Measurements from ENCODE around the gene MCU. TPM values are rescaled to one million over a fixed set of nuclear protein-coding genes. Genes with fewer than 3 reads are reported as not detected.
"Not testable (repeated sequence)": the region's sequence is repeated elsewhere in the genome, so short reads cannot be mapped to it uniquely, and the experiment has no call there.

MCU gene
- total RNA-seq, 1 donor from 2014 or later = 44.7 TPM

DNA sequence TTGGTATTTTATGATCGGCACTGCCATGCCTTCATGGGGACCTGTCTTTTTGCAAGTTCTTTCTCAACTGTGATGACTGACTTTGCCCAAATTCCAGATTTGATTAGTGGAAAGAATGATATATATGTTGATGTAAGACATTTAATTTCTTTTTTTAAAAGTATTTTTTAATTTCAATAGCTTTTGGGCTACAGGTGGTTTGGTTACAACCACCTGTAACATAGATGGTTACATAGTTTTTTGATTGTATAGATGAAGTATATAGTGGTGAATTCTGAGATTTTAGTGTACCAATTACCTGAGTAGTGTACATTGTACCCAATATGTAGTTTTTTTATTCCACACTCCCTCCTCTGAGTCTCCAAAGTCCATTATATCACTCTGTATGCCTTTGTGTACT is 69.6 kb downstream of the MCU start:
- Histone ChIP-seq H3K36me3 (no peaks in the 10 kb centered on the region), H3K27ac (no peak overlapping the region), H3K27me3 (no peaks in the 10 kb centered on the region), H3K4me3 (no peak overlapping the region), H3K9me3 (no peaks in the 10 kb centered on the region), H3K4me1 (peaks cover 12% of the 10 kb centered on the region)
- TF ChIP-seq POLR2A (IDR thresholded peaks at IDR 0.05) (no peak), POLR2AphosphoS5 (IDR thresholded peaks at IDR 0.05; ENCODE audit: insufficient read depth in 1 of 2, low read depth in 1 of 2) (no peak)
- TF ChIP-seq, protein P1, sequence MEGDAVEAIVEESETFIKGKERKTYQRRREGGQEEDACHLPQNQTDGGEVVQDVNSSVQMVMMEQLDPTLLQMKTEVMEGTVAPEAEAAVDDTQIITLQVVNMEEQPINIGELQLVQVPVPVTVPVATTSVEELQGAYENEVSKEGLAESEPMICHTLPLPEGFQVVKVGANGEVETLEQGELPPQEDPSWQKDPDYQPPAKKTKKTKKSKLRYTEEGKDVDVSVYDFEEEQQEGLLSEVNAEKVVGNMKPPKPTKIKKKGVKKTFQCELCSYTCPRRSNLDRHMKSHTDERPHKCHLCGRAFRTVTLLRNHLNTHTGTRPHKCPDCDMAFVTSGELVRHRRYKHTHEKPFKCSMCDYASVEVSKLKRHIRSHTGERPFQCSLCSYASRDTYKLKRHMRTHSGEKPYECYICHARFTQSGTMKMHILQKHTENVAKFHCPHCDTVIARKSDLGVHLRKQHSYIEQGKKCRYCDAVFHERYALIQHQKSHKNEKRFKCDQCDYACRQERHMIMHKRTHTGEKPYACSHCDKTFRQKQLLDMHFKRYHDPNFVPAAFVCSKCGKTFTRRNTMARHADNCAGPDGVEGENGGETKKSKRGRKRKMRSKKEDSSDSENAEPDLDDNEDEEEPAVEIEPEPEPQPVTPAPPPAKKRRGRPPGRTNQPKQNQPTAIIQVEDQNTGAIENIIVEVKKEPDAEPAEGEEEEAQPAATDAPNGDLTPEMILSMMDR (IDR thresholded peaks at IDR 0.05) = no peak
- intact Hi-C loops (cut with DNase I) = no loop called here
- DNase-seq (ENCODE audit: extremely low spot score in 2 of 2) = no peak

DNA sequence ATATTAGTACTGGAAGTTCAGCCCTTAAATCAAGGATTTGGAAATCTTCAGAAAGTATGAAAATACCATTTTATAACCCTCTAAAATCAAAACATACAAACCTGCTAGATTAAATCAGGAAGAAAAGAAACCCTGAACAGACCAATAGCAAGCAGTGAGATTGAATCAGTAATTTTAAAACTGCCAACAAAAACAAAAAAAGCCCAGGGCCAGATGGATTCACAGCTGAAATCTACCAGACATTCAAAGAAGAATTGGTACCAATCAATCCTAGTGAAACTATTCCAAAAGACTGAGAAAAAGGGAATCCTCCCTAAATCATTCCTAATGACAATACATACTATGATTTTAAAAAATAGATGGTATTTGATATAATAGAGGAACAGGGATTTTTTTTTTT is 70.1 kb downstream of the MCU start:
- TF ChIP-seq POLR2AphosphoS5 (IDR thresholded peaks at IDR 0.05; ENCODE audit: insufficient read depth in 1 of 2, low read depth in 1 of 2) = no peak
- TF ChIP-seq, protein P1 (IDR thresholded peaks at IDR 0.05) = no peak
- no peak for TF ChIP-seq POLR2A (IDR thresholded peaks at IDR 0.05)
- no peaks in the 10 kb centered on the region for H3K36me3 ChIP-seq
- intact Hi-C loops (cut with DNase I) = no loop called here
- no peak overlapping the region for H3K4me3 ChIP-seq
- H3K9me3 ChIP-seq = no peaks in the 10 kb centered on the region
- H3K27me3 ChIP-seq = no peaks in the 10 kb centered on the region
- peaks cover 12% of the 10 kb centered on the region for H3K4me1 ChIP-seq
- no peak for DNase-seq (ENCODE audit: extremely low spot score in 2 of 2)
- H3K27ac ChIP-seq = no peak overlapping the region

DNA sequence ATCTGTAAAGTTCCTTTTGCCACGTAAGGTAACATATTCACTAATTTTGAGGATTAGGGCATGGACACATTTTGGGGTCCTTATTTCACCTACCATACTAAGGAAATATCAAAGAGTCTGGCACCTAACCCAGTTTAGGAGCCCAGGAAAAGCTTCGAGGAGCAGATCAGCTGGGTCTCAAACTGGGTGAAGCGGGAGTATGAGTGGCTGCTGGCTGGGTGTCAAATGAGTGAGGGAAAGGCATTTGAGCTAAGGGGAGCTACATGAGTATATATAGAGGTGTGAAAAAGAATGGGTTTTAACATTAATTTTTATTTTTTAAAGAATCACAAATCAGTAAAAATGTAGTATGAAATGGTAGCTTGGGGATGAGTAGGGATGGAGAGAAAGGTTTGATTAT is 71.3 kb downstream of the MCU start:
- TF ChIP-seq POLR2AphosphoS5 (IDR thresholded peaks at IDR 0.05; ENCODE audit: insufficient read depth in 1 of 2, low read depth in 1 of 2) (no peak), POLR2A (IDR thresholded peaks at IDR 0.05) (no peak)
- TF ChIP-seq, protein P1 (IDR thresholded peaks at IDR 0.05) = no peak
- Histone ChIP-seq H3K36me3 (no peaks in the 10 kb centered on the region), H3K4me3 (no peak overlapping the region), H3K9me3 (no peaks in the 10 kb centered on the region), H3K27me3 (no peaks in the 10 kb centered on the region), H3K4me1 (peaks cover 12% of the 10 kb centered on the region), H3K27ac (no peak overlapping the region)
- intact Hi-C loops (cut with DNase I) = no loop called here
- no peak for DNase-seq (ENCODE audit: extremely low spot score in 2 of 2)

DNA sequence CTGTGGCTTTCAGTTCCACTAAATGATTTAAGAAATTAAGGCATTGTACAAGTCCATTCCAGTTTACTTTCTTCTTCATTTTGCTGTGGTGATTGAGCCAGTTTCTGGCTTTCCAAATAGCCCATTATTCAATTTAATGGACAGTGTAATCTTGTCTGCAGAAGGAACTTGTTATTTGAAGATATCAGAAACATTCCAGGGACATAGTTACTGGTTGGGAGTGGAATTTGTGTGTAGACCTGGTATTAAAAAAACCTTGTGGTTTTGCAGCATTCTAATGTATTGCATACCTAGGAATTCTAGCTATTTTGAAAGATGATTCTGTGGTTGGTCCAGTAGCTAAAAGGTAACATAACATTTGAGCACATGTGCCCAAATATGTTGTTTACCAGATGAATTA is 72.2 kb downstream of the MCU start:
- DNase-seq (ENCODE audit: extremely low spot score in 2 of 2) = no peak
- H3K27me3 ChIP-seq = no peaks in the 10 kb centered on the region
- peaks cover 12% of the 10 kb centered on the region for H3K4me1 ChIP-seq
- no peaks in the 10 kb centered on the region for H3K36me3 ChIP-seq
- intact Hi-C loops (cut with DNase I) = no loop called here
- TF ChIP-seq POLR2A (IDR thresholded peaks at IDR 0.05) (no peak), POLR2AphosphoS5 (IDR thresholded peaks at IDR 0.05; ENCODE audit: insufficient read depth in 1 of 2, low read depth in 1 of 2) (no peak)
- TF ChIP-seq, protein P1 (IDR thresholded peaks at IDR 0.05) = no peak
- no peak overlapping the region for H3K4me3 ChIP-seq
- no peaks in the 10 kb centered on the region for H3K9me3 ChIP-seq
- no peak overlapping the region for H3K27ac ChIP-seq

DNA sequence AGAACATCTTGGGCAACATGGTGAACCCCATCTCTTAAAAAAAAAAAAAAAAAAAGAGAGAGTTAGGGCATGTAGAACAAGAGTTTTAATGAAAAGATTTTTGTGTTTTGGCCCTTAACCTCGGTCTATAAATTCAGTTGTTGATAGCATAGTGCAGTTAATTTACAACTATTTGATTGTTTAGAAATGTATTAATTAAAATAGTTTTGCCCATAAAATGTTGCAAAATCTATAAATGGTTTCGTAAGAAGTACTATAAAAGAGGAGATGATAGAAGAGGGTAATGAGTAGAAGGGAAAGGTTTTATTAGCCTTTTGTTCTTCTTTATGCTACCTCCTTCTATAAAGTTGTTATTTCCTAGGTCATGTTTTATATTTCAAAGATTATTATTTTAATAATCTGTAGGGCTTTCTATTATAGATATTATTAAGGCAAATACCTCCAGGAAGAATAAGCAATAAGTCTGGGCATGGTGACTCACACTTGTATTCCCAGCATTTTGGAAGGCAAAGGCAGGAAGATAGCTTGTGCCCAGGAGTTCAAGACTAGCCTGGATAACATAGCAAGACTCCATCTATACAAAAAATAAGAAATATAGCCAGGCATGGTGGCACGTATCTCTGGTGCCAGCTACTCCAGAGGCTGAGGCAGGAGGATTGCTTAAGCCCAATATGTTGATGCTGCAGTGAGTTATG is 73.3 kb downstream of the MCU start:
- no peaks in the 10 kb centered on the region for H3K9me3 ChIP-seq
- DNase-seq (ENCODE audit: extremely low spot score in 2 of 2) = no peak
- intact Hi-C loops (cut with DNase I) = no loop called here
- no peaks in the 10 kb centered on the region for H3K36me3 ChIP-seq
- no peak overlapping the region for H3K4me3 ChIP-seq
- H3K27ac ChIP-seq = no peak overlapping the region
- peaks cover 12% of the 10 kb centered on the region for H3K4me1 ChIP-seq
- no peaks in the 10 kb centered on the region for H3K27me3 ChIP-seq
- TF ChIP-seq POLR2AphosphoS5 (IDR thresholded peaks at IDR 0.05; ENCODE audit: insufficient read depth in 1 of 2, low read depth in 1 of 2) (no peak), POLR2A (IDR thresholded peaks at IDR 0.05) (no peak)
- TF ChIP-seq, protein P1 (IDR thresholded peaks at IDR 0.05) = no peak

DNA sequence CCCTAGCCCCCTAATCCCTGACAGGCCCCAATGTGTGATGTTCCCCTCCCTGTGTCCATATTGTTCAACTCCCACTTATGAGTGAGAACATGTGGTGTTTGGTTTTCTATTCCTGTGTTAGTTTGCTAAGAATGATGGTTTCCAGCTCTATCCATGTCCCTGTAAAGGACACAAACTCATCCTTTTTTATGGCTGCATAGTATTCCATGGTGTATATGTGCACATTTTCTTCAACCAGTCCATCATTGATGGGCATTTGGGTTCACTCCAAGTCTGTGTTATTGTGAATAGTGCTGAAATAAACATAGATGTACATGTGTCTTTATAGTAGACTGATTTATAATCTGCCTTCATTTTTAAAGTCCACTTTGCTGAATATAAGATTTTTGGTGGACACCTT is 79.3 kb downstream of the MCU start:
- H3K9me3 ChIP-seq; H3K4me3 ChIP-seq; H3K27me3 ChIP-seq; DNase-seq (ENCODE audit: extremely low spot score in 2 of 2); H3K36me3 ChIP-seq; H3K27ac ChIP-seq; intact Hi-C loops (cut with DNase I); H3K4me1 ChIP-seq: not testable (repeated sequence)
